Testis (tissue), 3 donors: ENCODE data around the gene LYL1. TPM values are rescaled to one million over a fixed set of nuclear protein-coding genes. Genes with fewer than 3 reads are reported as not detected.

Experiments used
- DNase-seq: peaks from one replicate; pipeline ENCODE4 v3.0.0-alpha.2; 2019
- H3K27ac ChIP-seq, 2 donors: fragments of 200-600 bp; sonication (generic); one replicate each; pipeline ENCODE4 v1.5.1; 2019
- H3K27me3 ChIP-seq: fragments of 200-600 bp; sonication (generic); one replicate; pipeline ENCODE4 v1.5.1; 2019
- H3K36me3 ChIP-seq: fragments of 200-600 bp; sonication (generic); one replicate; pipeline ENCODE4 v1.5.1; 2017; ENCODE audit warnings: low read depth; ENCODE audit errors: missing control alignments
- H3K4me1 ChIP-seq: fragments of 200-600 bp; sonication (generic); one replicate; pipeline ENCODE4 v1.5.1; 2019
- H3K4me3 ChIP-seq, 2 donors: fragments of 200-600 bp; sonication (generic); one replicate each; pipeline ENCODE4 v1.5.1; 2017 to 2019
- H3K9me3 ChIP-seq: fragments of 200-600 bp; sonication (generic); one replicate; pipeline ENCODE4 v1.5.1; 2017
- CTCF ChIP-seq, 3 experiments: fragments of 450-650 bp in 2 of 3; fragments of 200-600 bp in 1 of 3; sonication (generic) in 1 of 3; IDR thresholded peaks; one replicate each; pipeline ENCODE4 v1.5.1; 2016 to 2019; ENCODE audit warnings: antibody characterized with exemption in 3 of 3, mild to moderate bottlenecking in 2 of 3, moderate library complexity in 1 of 3
- POLR2A ChIP-seq: fragments of 450-650 bp; IDR thresholded peaks from one replicate; pipeline ENCODE4 v1.6.1; 2017; ENCODE audit warnings: antibody characterized with exemption, mild to moderate bottlenecking, moderate library complexity
- WGBS, 2 donors: methylation state at CpG; one replicate each; pipeline ENCODE4 v1.1.5; 2018; 5-methylcytosine and 5-hydroxymethylcytosine counted together
- intact Hi-C: fragments of 100-400 bp; cut with DNase I; formaldehyde crosslinking; loops from one replicate; pipeline ENCODE4 v1.15.1; 2023; ENCODE audit warnings: low total_unique reads
- polyA plus RNA-seq: library from polyadenylated mRNA; stranded (reverse); fragments of 350-450 nt; fragmentation: Illumina TruSeq; extraction: RNeasy Lipid Tissue Mini Kit (QIAGEN cat#74804); gene quantifications from one replicate; pipeline ENCODE4 v1.2.3, GENCODE V29; 2014; ENCODE audit warnings: low read depth, low replicate concordance; ENCODE audit not compliant: insufficient read depth
- total RNA-seq, 2 donors: library from RNA; depleted of rRNA; stranded (reverse); fragments of >200 nt; gene quantifications; one replicate each; pipeline ENCODE4 v1.2.3, GENCODE V29; 2016

The LYL1 gene
- total and polyA plus RNA-seq, 3 donors from 2014 or later = 15.9 to 35.8 (median 21.9) TPM

DNA sequence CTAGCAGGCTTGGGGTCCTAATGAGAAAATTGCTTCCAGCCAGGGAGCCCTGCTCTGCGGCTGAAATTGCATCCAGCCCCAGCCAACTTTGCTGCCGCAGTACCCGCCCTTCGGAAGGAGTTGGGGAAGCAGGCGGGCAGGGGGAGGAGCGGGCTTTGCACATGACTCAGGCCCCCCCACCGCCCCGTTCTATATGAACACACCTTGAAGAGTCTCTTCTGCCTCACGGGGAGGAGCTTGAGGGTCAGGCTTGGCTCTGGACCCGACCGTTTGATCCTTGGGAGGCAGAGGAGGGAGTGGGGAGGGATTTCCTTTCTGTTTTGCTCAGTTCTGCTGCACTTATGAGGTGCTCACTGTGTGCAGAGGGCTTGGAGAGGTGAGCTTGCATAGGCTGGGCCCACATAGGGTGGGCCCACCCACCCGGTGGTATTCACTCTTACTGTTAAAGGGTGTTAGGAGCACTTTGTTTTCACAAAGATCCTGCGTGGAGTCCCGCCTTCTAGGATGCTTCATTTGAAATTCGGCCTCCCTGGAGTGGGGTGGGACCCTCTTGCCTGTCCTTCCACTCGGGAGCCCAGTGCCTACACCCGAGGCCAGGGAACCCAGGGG, 46.5 kb downstream of the LYL1 start:
- peak overlapping the region; percentile 90 to 93 for H3K27ac ChIP-seq
- 27 to 39% methylated on average over 14 to 17 of the region's 17 CpGs for WGBS, 2 donors
- DNase-seq = peak; percentile 65
- H3K4me3 ChIP-seq = no peak overlapping the region
- H3K27me3 ChIP-seq = no peaks in the 10 kb centered on the region
- peaks cover 98% of the 10 kb centered on the region for H3K4me1 ChIP-seq
- TF ChIP-seq CTCF (IDR thresholded peaks at IDR 0.05) (no peak), POLR2A (no peak)
- H3K36me3 ChIP-seq = no peaks in the 10 kb centered on the region
- H3K9me3 ChIP-seq = no peaks in the 10 kb centered on the region
- intact Hi-C loops = no loop called here

GRCh38 chr19:13055213-13056051, 47.2 kb downstream of the LYL1 start:
- H3K27me3 ChIP-seq = no peaks in the 10 kb centered on the region
- DNase-seq = peak; percentile 88
- no peaks in the 10 kb centered on the region for H3K36me3 ChIP-seq
- no peak for TF ChIP-seq CTCF (IDR thresholded peaks at IDR 0.05)
- no peak for TF ChIP-seq POLR2A
- intact Hi-C loops = no loop called here
- 26 to 39% methylated on average over 5 to 23 of the region's 29 CpGs for WGBS, 2 donors
- peak overlapping the region; percentile 90 to 93 for H3K27ac ChIP-seq
- H3K4me3 ChIP-seq = no peak overlapping the region
- H3K9me3 ChIP-seq = no peaks in the 10 kb centered on the region
- peaks cover 98% of the 10 kb centered on the region for H3K4me1 ChIP-seq

- Histone ChIP-seq H3K4me3 (no peak overlapping the region), H3K9me3 (no peaks in the 10 kb centered on the region), H3K27ac (peak overlapping the region; percentile 90 to 93), H3K36me3 (no peaks in the 10 kb centered on the region), H3K4me1 (peaks cover 92% of the 10 kb centered on the region), H3K27me3 (no peaks in the 10 kb centered on the region)
- no peak for TF ChIP-seq POLR2A
- TF ChIP-seq CTCF (IDR thresholded peaks at IDR 0.05) = no peak
- peak; percentile 86 for DNase-seq
- WGBS, 2 donors = 29 to 36% methylated on average over 11 of the region's 11 CpGs
- intact Hi-C loops = no loop called here
These were observed 47.9 kb downstream of the LYL1 start for GRCh38 chr19:13054626-13055212.

GRCh38 chr19:13053761-13054625, 48.7 kb downstream of the LYL1 start:
- peak; percentile 96 for DNase-seq
- Histone ChIP-seq H3K4me1 (peaks cover 86% of the 10 kb centered on the region), H3K36me3 (no peaks in the 10 kb centered on the region), H3K27ac (peak overlapping the region; percentile 90 to 93), H3K27me3 (no peaks in the 10 kb centered on the region), H3K9me3 (no peaks in the 10 kb centered on the region), H3K4me3 (no peak overlapping the region)
- no peak for TF ChIP-seq CTCF (IDR thresholded peaks at IDR 0.05)
- no peak for TF ChIP-seq POLR2A
- 28 to 40% methylated on average over 13 to 17 of the region's 17 CpGs for WGBS, 2 donors
- intact Hi-C loops = no loop called here
